Activated CD8-positive, alpha-beta memory T cell treated with anti-CD3 and anti-CD28 coated beads, Interleukin-2, amount 50 U/mL, for 1 hour (primary cell): ENCODE results near the gene SUGCT.
"Not testable (repeated sequence)": the region's sequence is repeated elsewhere in the genome, so short reads cannot be mapped to it uniquely, and the experiment has no call there.

Experiments used
- DNase-seq: peaks from one replicate; pipeline ENCODE4 v3.0.0-alpha.2; 2020; ENCODE audit errors: extremely low read depth

Gene SUGCT

DNA sequence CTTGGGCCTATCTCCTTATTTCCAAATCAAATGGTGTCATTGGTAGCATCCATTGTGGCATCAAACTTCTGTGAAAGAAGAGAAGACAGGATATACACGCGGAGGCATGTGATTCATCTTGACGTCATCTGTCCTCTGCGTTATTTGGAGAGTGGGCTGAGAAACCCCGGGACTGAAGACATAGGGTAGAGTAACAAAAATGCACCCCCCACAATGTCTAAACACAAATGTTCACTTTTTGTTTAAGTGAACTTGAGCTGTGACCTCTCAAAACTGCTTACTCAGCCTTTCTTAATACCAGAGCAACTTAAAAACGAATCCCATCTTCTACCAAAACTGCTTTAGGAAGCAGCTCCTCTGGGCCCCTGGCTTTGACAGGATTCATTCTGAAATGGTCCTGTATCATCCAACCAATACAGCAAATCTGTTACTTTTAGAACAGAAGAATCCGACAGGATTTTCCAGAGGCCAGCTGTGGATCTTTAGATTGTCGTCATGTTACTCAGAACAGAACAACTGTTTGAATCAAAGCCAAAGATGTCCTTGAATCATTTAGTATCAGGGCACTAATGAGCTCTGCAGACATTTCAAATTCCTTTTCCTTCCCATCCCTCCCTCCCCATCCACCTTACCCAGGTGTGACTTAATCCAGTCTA, 438.1 kb downstream of the SUGCT start:
- DNase-seq: no peak

DNA sequence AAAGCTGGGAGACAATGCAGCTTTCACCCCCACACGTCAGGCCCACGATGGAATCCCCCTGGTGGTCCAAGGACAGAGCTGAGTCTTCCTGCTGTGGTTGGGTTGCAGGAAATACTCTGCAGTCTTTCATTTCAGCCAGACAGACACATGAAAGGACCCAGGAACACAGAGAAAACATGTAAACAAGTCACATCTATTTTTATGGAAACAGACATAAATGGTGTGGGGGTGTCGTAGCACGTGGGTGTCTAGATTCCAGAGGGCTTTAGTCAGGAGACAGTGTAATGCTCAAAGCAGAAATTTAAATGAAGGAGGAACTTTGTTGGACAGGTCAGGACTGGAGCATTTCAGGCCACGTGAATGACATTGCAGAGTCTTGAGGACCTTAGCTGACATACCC, 444.6 kb downstream of the SUGCT start:
- DNase-seq: no peak

DNA sequence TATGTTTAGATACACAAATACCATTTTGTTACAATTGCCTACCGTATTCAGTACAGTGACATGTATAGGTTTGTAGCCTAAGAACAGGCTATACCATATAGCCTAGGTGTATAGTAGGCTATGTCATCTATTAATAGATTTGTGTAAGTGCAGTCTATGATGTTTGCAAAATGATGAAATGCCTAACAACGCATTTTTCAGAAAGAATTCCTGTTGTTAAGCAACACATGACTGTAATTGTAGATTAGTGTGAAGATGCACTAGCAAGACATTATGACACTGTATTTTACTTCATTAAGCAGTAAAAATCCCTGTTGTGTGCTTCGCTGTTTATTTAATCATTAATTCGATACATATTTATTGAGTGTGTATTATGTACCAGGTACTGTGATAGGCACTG, 446.0 kb downstream of the SUGCT start:
- no peak for DNase-seq

DNA sequence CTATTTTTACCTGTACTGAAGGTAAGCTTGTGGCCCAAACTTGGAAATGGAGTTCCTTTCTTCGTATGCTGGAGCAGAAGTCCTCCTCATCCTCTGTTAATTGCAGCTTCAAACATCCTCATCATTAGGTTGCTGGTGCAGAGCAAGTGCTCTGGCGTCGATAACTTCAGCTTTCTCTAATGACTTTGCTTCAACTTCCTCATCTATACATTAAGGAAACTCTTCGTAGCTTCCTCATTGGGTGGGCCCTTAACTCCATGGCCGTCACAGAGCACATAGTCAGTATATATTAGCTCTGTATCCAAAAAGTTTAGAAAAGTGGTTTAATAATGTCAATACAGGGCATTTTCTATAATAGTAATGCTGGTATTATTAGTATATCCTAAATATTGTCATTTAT, 447.7 kb downstream of the SUGCT start:
- DNase-seq: no peak

DNA sequence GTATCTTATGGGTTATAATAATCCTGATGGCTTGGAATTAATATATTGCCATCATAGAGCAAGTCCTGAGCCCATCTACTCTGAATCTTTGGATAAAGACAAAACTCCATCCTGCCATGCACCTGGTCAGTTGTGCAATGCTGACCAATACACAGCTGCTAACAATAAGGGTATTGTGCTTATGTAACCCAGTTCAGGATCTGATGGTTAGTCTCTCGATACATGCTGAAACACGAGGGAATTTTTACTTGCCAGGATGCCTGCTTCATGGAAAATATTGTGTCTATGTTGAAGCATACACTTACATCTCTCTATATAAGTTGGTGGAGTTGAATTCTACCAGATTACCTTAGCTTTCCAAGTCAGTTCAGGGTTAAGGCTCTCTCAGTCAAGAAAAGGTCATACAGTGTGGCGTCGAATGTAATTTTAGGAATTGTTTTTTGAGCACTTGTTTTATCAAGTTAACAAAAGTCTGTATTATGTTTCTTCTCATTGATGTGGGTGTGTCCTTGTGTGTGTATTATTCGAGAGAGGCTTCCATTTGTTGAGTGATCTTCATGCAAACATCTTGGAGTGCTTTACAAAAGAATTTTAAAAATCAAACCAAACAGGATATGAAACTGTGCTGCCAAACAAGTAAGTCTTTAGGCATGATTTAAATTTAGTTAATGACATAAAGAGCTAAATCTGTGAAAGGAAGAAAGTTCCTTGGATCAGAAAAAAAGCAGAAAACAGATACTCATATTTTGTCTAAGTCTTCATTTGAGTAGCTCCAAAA, 449.1 kb downstream of the SUGCT start:
- DNase-seq: no peak

DNA sequence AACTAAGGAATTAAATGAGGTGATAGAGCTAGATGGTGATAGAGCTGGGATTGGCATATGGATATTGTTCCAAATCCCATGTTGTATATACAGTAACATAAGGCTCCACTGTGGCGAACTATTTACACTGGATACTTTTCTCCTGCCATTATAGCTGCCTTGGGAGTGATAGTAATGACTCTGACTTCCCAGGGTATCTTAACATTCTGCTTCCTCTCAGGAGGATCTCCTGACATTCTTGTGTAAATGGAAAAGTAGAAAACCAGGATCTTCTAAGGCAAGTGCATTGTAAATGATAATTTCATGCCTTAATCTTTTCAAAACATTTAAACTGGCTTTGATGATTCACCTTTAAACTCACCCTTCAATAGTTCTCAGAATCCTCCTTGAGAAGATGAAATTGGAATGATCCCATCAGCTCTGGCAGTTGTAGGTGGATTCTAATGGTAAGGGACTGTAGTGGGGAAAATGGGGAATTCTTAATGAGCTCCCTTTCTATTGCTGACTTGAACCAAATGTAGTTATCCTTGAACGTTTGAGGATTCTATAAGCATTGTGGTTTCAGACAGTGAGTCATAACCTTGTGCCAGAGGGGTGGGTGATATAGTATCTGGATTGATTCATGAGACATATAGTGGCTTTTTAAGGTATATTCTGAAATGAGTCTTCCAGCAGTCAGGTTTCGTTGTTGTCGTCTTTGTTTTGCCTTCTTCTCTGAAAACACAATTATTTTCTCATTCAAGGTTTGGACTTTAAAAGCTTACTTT, 450.0 kb downstream of the SUGCT start:
- no peak for DNase-seq

DNA sequence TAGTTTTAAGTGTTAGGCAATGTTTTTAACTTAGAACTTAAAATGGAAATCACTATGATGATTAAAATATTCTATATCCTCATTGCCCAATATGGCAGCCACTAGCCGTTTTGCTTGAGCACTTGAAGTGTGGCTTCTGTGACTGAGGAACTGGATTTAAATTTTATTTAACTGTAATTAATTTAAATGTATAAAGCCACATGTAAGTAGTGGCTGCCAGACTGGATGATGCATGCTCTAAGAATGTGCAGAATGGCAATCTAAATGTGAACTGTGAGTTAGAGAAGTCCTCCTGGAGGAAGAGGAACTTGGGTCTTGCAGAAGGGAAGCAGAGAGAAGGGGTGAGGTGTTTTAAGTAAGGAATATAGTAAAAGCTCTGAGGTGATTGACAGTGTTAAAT, 451.4 kb downstream of the SUGCT start:
- no peak for DNase-seq

DNA sequence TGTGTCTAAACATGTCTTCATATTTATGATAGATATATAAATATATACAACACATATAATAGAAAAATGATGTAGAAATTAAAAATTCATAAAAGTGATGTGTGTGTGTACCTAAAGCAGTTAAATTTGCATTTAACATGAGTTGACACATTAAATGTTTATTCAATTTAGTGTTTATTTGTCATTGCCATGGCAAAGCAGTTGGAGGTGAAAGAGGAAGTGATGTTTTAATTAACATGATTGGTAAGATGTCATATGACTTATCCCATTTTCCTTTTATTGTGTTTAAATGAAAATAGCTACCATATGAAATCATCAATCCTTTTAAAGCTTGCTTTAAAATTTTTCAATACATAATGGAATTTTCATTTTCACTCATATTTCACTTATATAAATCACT, 452.6 kb downstream of the SUGCT start:
- DNase-seq: no peak

DNA sequence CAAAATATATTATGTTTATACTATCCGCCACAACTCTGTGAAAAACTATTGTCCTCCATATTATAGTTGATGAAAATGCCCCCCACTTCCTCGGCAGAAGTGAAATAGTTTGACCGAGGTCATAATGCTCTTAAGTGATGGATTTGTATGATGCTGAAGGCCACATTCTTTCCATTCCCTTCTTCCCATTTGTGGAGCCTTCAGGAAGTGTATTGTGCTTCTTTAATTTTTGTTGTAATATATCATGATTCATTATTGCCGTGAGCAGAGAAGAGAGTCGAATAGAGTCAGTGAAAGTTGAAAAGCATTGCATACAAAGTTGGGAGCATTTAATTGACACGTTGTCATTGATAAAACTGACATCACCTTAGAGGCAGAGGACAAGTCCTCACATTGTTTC, 460.3 kb downstream of the SUGCT start:
- no peak for DNase-seq

DNA sequence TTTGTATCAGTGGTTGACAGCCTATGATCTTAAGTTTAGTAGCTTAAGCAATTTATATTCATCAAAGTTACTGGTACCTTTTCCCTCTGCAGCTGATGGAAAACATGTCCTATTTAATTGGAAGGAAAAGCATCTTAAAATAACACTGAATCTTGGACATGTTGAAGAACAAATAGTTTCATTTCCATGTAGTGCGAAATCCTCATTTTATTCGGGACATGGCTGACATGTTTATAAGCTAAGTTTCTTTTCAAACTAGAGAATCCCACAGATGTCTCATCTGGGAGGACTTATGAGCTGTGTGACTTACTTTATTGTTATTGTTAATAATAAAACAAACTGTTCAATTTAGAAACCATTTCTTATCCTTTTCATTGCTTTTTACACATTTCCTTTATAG, 461.0 kb downstream of the SUGCT start:
- no peak for DNase-seq

DNA sequence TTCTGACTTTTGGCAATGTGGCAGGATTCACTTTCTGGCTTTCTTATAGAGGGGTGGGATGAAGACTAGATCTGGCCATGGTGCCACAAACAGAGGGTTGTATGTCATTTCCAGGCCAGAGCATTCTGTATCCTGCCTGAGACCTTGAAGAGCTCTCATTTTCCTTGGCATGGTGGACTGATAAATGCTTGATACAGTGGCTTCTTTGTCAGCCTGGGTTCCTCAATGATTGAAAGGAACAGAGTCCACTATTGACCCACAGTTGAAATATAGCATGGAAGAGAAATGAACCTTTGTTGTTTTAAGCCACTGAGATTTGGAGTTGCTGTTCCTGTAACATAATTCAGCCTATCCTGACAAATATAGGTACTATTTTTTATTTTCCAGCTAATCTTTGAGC, 462.7 kb downstream of the SUGCT start:
- no peak for DNase-seq

DNA sequence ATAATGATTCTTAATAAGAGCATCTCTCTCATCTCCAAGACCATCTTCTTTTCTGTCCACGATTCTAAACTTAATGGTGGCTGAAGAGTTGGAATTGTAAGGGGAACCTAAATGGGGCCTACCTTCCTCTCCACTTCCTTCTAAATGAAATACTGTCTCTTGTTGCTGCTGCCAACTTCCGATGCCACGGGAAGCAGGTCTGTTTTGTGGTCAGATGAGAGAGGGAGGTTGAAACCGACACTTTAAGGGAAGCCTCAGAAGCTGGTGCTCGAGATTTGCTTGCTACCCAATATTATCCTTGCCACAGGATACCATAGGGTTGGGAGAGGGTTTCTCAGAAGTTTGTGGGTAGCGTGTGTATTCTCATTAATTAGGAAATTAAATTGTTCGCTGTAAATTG, 464.1 kb downstream of the SUGCT start:
- no peak for DNase-seq

DNA sequence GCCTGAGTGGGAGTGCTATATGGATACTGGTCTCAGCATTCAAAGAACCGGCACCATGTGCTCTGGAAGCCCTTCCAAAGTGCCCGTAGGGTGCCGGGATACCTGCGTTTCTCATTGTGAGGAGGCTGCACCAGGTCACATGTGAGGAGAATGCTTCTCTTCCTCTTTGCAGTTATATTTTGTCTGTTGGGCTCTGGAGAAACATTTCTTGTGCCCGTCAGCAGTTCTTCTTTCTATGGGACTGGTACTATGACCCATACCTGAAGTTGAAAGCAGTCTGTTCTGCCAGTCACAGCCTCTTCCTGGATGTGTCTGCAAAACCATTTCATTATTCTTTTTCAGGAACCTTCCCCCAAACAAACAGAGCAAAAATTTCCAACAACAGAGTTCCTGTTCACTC, 465.0 kb downstream of the SUGCT start:
- no peak for DNase-seq

DNA sequence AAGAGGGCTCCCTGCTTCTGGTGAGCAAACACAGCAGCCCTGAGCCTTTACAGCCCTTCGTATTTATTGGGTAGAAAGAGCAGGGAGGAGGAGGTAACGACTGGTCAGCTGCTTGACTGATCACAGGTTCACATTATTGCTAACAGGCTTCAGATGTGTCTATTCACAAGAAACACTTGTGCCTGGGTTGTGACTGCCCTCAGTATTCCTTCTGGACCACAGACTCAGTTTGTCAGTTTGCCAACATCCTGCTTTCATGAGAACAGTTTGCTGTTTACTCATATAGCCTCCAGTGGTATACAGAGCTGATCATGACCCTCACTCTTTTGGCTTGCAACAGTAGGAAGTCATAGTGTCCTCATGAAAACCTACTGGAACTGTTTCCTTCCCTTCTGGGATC, 467.5 kb downstream of the SUGCT start:
- DNase-seq: not testable (repeated sequence)

DNA sequence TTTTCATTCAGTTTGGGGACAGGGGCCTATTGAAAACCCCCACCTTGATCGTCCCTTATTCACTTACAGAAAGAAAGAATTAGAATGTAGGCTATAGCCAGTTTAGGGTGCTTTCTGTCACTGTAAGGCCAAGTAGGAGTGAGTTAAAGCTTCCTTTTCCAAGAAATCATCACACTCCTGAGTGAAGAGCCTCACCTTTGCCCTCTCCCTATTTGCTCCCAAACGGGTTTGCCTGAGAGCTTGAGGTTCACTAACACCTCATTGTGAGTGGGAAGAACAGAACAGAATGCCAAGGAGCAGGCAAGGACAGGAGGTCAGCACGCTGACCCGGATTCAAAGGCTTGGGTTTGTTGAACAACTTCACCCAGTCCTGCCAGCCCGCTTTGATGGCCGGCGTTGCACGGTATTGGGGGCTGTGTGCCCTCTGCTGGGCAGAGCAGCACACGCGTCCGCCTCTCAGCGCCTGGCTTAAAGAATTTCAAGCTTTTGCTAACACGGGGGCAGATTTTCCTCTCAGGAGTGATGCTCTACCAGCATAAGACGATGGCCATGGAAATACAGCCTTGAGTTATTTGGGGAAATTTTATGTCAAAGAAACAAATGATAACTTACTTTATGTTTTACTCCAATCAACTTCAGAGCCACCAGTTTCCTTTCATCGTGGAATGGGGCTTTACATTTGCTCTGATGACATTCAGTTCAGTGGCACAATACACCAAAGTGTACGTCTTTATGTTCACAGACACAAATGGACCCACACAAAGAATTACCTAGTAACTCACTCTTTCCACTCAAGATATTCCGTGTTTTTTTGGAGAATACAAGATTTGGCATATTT, 470.0 kb downstream of the SUGCT start:
- no peak for DNase-seq

DNA sequence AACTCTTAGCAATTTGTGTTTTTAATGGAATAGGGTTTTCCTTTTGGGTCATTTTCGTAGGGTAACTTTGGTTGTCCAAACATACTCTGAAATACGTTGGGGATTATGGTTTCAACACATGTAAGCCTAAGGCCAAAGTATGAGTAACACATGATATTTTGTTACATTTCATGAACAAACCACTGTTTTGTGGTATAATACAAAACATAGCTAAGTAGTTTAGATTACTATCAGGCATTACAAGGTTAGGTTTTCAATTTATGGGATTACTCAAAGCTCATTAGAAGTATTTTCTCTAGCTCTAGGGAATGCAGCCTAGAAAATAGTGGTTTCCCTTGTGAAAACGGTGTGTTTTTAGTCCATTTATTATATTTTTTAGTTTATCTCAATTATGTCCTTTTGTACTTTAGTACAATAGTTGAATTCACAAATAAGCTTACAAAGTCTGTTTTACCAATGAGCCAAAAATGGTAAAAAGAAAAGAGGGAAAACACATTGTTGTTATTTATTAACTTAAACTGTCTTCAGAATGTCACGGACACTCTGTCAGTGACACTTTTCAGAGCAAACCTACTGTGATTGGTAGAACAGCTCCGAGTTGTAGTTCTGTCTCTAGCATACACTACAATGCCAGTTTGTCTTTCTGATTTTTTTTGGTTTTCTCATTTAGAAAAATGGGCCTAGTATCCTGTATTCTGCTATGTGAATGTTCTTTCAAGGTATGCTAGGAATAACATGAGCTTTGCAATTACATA, 473.7 kb downstream of the SUGCT start:
- no peak for DNase-seq

DNA sequence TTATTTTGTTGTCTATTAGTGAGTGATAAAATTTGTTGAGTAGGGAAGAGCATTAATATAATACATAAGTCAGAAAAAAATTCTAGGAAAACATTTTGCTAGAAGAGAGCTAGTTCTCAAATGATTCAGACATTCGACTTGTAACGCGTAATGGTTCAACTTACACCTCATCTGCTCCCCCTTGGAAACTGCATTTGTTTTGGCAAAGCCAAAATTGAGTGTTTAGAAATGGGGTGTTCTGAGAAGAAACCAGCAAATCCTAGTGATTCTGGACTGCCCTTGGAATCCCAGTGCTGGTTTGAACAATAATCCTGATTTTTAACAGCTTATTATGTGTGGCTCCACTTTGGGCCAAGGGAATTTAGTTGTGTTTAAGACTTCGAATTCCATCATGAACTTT, 475.7 kb downstream of the SUGCT start:
- no peak for DNase-seq

DNA sequence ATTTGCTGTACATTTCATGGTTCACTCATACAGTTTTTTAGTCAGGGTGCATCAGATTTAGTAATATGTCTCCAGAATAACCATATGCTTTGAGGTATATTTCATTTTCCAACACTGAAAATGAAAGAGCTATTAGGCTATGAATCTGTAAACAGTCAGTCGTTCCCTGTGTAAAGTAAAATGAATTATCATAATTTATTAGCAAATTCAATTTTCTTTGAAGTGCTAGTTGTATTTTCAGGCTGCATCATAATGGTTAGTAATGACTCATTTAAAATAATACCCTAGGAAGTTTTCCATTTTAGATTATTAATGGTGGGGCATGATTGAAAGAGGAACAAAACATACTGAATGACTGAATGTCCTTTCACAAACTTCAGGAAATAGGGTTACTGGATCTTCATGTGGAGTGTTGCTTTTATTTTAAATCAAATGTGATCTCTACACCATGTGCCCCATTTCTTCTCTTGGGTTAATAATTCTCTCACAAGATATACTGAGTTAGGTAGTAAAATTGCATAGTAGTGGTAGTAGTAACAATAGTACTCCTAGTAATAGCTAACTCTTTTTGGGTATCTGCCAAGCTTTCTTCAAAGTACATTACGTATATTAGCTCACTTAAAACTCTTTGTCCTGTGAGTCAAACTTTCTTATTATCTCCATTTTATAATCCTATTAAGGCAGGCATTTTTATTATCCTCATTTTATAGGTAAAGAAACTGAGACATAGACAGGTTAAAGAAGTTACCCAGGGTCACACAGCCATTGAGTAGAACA, 476.5 kb downstream of the SUGCT start:
- DNase-seq: no peak

DNA sequence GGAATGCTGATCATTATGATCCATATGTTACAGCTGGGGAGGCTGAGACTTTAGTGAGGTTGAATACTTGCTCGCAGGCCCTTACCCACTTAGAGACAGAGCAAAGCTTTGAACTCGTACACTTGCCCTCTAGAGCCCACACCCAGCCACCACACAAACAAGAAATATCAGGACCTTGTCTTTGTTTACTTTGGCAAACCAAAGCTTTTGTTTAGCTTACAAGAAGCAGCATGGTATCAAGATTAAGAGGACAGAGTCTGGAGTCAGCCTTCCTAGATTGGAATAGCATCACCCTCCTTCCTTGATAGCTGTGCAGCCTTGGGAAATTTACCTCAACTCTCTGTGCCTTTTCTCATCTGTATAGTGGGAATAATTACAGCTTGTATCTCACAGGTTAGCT, 477.5 kb downstream of the SUGCT start:
- DNase-seq: no peak

DNA sequence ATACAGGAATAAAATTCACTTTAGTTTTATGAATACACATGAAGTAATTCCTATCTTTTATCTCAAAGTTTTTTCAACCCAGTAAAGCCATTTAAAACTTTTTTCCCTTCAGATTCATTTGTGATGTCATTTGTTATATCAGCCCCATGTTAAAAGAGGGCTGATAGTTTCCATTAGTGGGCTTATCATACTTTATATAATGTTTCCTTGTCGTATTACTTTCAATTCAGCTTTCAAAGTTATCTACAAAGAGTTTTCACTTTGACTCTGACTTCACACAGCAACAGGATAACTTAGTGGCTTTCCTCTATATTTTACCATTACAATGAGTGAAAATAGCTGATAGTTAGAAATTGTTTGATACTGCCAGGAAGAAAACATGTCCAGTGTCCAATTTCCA, 484.8 kb downstream of the SUGCT start:
- DNase-seq: no peak

DNA sequence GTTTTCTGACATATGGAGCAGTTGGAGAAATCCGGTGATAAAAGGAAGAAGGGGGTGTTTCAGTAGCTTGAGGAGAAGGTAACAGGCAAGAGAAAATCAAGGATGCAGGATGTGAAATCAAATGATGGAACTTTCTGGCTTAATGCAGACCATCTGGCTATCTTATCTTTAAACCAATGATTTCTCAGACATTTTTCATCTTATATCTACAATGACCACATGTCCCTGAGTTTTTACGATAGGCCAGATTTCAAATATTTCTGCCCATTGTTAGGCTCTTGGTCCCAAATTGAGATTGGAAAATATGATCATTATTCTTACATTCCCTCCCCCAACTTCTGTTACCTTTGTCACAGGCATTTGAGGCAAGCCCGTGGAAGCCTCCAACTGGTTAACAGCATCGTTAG, 486.8 kb downstream of the SUGCT start:
- DNase-seq: no peak
